Renal cortex interstitium (tissue), 11 donors: ENCODE measurements around the gene ALG11. TPM values are rescaled to one million over a fixed set of nuclear protein-coding genes. Genes with fewer than 3 reads are reported as not detected.

ENCODE experiments used
- DNase-seq, 11 donors: peaks; one replicate each; pipeline ENCODE4 v3.0.0-alpha.2; 2013; ENCODE audit warnings: low read depth in 9 of 11, low spot score in 4 of 11; ENCODE audit errors: extremely low read depth in 1 of 11
- polyA plus RNA-seq, 3 donors: library from polyadenylated mRNA; unstranded; fragments of 120-200 nt; gene quantifications; one replicate each; pipeline ENCODE4 v1.2.1, GENCODE V29; 2013; ENCODE audit not compliant: insufficient read length in 3 of 3

Gene ALG11
- polyA plus RNA-seq, 3 donors = 28.8 to 36.8 (median 32.6) TPM

- peak in 1 of 11 donors; percentile 8 for DNase-seq
Measured at GRCh38 chr13:52070929-52071523, 58.8 kb downstream of the ALG11 start.

Other genes with a start within 250 kb of the ALG11 start
- gene DHRS12, start 208.2 kb upstream of the ALG11 start, polyA plus RNA-seq = 10 to 100 TPM; 16.9 to 25.4 (median 19.7) TPM
- under 1 TPM; 0.34 to 0.54 (median 0.38) TPM for gene TMEM272, start 167.2 kb upstream of the ALG11 start, polyA plus RNA-seq
- gene CCDC70, start 150.4 kb upstream of the ALG11 start, polyA plus RNA-seq = not detected
- 10 to 100 TPM; 17.7 to 19.0 (median 18.3) TPM for gene ATP7B, start 948 bp upstream of the ALG11 start, polyA plus RNA-seq
- 10 to 100 TPM; 32.1 to 37.4 (median 36.6) TPM for gene UTP14C, start 12.3 kb downstream of the ALG11 start, polyA plus RNA-seq
- gene NEK5, start 116.7 kb downstream of the ALG11 start, polyA plus RNA-seq = 1 to 10 TPM; 3.0 to 6.4 (median 4.3) TPM
- 10 to 100 TPM; 29.1 to 40.3 (median 37.3) TPM for gene NEK3, start 147.2 kb downstream of the ALG11 start, polyA plus RNA-seq